HG03060 (cell line): Measurements from ENCODE around the gene TMEM81.

Experiments
- ATAC-seq: cut with Tn5 transposase; IDR thresholded peaks from one replicate; pipeline ENCODE4 v1.9.1; 2021; ENCODE audit warnings: low read depth, moderate number of reproducible peaks; ENCODE audit not compliant: unreplicated experiment

TMEM81 gene

DNA sequence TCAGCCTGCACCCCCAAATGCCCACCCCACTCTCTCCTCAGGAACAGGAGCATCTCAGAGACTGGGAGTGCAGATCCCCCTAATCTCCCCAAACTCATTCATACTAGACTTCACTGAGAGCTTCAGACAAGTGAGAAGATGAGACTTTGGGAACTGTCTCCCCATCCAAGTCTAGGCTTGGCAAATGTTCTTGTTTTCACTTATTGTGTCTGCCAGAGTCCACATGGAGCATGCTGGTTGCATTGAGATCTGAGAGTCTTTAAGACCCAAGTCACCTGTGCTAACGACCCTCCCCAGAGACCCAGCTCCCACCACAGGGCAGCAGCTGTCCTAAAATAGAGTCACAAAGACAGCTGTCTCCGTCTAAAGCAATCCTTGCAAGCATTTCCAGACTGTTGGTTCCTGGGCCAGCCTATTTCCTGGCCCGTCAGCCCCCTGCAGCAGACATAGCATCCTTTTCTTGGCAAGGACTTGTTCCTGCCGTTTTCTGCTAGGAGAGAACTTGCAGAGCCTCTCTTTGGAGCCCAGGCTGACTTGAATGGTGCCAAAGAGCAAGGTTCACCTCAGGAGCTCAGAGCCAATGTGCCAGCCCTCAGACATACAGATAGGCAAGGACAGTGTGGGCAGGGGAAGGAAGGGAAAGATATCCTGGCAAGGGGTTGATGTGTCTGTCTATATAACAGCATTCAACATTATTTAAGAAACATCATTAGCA is 43.1 kb downstream of the TMEM81 start:
- ATAC-seq = no peak

DNA sequence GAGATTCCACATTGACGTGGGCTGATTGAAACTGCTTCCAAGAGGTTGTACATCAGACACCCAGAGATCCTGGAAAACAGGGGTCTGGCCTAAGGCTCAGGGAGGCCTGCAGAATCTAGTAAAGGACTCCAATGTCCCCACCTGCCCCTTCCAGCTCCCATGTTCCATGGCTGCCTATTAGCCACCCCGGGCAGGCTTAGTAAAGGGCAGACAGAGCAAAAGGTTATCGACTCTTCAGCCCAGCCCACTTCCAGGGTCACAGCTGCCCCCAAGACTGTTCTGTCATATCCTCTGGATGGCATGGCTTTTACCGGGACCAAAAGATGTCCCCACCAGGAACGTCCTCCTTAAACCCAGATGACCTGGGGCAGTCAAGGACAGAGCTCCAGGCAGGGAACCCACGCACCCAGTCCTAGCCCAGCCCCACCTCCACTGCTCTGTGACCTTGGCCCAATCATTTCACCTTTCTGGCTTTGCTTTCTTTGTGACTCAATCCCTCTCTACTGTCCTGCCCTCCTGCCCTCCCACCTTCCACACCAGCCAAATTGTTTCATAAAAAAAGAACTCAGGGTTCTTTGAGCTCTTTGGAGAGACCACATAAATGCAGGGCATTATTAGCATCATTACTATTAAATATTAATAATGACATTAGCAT is 46.0 kb downstream of the TMEM81 start:
- no peak for ATAC-seq

DNA sequence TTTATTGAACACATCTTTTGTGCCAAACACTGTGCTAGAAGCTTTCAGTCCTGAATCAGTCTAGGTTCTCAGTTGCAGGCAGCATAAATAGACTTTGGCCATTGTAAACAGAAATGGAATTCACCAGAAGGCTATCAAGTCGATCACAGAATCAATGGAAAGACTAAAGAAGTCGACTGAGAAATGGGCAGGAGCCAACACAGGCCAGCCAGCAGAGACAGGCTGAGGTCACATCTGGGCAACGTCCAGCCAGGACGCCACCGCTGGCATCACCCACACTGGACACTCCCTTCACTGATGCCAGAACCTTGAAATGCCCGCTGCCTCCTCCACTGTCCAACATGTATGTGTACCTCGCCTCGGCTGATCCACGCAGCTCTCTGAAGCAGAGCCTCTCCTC is 46.7 kb downstream of the TMEM81 start:
- ATAC-seq = no peak
